HG03354 (cell line): ENCODE measurements around the gene SMAD7.

Experiments
- ATAC-seq: cut with Tn5 transposase; IDR thresholded peaks from one replicate; pipeline ENCODE4 v1.9.1; 2021; ENCODE audit warnings: mild to moderate bottlenecking; ENCODE audit not compliant: unreplicated experiment, poor library complexity, severe bottlenecking

The SMAD7 gene

DNA sequence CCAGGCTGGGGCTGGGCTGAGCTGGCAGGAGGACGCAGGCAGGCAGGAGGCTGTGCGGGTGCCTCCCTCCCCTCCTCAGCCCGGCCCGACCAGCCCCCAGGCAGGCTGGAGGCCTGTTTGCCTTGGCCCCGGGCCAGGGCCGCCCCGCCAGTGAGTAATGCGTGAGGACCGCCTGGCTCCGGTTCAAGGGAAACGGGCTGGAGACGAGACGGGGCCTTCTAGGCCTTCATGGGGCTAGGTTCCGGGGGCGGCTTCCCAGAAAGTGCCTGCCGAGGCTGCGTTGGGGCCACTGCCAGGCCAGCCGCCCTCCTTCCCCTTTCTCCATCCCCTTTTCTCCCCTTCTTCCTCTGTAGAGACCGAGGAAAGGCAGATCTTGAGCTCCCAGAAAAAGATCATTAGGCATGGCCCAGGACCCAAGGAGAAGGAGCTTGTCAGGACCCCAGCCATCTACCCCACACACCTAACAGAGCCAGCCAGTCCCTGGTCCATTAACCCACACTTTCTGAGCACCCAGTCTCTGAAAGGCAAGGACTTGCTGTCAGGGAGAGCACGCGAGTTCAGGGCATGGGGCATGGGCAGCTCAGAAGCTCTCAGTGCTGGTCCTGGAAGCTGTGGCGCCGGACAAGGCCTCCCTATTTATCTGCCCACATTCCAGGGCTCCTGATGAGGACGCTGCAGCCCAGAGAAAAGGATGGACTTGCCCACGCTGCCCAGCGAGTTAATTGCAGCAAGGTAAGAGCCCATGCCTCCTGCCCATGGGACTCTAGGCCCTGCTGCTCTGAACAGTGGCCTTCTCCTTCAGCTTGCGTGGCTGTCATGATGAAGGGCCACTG, 48.5 kb downstream of the SMAD7 start:
- ATAC-seq, result no peak

GRCh38 chr18:48901145-48902022, 49.4 kb downstream of the SMAD7 start:
- ATAC-seq, result no peak

- ATAC-seq, result no peak
These were observed 50.3 kb downstream of the SMAD7 start for GRCh38 chr18:48900469-48900868.

- no peak for ATAC-seq
These were observed 51.1 kb downstream of the SMAD7 start for GRCh38 chr18:48899558-48900174.

GRCh38 chr18:48898521-48898920, 52.2 kb downstream of the SMAD7 start:
- ATAC-seq, result no peak

DNA sequence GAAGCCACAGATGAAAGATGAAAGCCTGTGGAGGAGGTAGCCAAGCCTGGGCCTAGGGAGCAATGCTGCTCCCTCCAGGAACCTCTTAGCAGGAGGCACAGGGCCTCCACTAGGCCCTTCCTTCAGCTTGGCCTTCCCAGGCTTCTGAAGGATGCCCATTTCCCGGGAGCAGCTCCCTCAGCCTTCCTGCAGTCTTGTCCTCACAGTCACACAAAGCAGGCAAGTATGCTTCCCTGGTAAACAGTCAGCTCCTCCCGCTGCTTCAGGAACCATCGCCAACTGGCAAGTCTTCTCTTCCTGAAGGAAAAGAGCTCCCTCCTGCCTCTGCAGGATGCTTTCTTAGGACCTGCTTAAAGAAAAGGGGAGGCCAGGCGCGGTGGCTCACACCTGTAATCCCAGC, 53.2 kb downstream of the SMAD7 start:
- ATAC-seq, result no peak

DNA sequence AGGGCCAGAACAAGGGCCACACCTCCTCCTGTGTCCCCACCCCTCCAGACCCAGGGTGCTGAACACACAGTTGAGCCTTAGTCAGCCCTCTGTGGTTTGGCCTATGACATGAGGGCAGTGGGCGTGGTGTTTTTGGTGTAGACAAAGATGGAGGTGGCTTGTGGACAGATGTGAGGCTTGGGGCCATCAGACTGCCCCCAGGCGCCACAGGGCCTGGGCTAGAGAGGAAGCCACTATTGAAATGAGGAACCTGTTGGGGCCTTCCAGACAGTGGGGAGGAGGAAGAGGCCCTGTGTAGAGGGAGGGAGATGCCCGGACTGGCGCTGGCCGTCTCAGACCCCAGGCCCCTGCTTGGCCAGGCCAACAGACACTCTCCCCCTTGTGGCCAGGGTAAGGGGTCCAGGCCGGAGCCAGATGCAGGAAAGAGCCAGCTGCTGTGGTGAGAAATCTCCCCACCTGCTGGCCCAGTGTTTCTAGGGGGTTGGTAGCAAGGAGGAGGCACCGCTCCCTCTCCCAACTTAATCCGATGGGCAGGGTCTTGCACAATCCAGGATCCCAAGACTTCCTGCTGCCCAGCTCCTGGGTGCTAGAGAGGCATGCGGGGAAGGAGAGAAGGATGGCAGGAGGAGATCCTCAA, 53.8 kb downstream of the SMAD7 start:
- ATAC-seq, result no peak

- ATAC-seq, result no peak
These were observed 54.4 kb downstream of the SMAD7 start for GRCh38 chr18:48896326-48896874.

DNA sequence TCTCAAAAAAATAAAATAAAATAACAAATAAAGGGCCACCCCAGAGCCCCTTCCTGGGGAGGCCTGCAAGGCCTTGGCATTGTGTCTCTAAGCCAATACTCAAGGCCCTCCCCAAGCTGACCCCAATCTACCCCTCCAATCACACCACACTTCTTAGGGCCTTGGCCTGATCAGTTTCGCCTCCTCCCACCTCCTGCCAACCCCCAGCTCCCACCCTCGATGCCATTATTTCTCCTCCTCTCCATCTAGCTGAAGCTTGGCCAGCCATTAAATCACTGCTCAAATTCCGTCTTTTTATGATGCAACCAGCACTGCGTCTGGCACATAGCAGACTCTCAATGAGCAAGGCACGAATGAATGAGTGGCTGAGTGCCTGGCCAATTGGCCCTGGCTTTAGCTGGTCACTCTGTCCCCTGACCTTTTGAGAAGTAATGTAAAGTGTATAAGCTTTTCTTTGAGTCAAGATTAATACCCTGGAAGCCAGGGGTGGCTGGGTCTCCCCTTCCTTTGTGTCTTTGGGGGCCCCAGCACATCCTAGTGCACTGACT, 55.9 kb downstream of the SMAD7 start:
- no peak for ATAC-seq

DNA sequence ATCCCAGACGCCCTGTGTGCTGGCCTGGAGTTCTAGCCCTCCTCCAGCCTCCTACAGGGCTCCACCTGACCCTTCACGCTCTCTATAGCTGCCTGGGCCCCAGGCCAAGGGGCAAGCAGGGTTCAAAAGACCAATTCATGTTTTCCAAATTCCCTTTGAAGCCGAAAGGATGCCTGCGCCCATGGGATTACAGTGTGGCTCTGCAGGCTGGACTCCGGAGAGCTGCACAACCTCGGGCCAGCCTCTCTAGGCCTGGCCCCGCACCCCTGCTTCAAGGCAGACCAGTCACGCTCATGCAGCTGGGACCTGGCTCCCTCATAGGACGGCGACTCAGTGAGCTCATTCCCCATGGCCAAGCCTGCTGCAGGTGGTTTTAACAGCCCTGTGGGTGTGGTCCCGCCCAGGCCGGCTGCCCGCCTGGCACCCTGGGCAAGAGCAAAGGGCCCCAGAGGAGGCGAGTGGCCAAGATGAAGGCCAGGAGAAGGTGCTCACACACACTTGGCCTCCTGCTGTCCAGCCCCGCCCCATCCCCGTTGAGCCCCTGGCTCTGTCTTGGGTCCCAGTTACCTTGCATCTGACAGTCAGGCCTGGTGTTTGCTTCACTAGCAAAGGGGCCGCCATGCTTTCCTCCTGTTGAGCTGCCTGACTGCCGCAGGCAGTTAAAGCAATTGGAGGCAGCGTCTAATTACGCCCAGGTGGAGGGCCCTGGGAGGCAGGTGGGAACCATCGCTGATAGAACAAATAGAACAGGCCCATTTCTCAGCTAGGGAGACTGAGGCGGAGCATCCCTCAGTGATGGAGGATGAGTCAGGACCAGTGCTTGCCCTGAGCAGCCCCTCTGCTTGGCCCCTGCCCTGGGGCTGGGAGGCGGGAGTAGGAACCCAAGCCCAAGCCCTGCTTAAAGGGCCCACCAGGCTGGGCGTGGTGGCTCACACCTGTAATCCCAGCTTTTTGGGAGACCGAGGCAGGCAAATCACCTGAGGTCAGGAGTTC, 56.9 kb downstream of the SMAD7 start:
- no peak for ATAC-seq

DNA sequence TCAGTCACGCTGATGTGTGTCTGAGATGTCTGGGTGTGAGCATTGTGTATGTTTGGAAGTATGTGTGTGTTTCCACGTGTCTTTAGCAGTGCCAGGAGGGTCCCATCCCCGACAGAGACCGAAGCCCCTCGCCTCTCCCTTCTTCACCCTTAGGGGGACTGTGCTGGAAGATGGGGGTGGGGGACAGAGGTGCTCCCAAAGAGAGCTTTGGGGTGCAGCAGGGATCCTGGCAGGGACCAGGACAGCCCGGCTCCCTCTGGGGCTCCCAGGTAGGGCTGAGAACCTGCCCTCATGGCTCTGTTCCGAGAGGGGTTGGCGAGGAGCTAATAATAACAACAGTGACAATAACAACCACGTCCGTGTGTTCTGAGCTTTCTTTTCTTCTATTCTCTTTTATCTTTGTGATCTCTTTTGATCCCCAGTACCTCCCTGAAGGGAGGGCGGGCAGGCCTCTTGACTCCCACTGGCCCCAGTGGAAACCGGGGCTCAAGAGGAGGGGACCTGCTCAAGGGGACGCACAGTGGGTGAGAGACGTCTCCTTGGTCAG, 57.6 kb downstream of the SMAD7 start:
- ATAC-seq, result no peak

DNA sequence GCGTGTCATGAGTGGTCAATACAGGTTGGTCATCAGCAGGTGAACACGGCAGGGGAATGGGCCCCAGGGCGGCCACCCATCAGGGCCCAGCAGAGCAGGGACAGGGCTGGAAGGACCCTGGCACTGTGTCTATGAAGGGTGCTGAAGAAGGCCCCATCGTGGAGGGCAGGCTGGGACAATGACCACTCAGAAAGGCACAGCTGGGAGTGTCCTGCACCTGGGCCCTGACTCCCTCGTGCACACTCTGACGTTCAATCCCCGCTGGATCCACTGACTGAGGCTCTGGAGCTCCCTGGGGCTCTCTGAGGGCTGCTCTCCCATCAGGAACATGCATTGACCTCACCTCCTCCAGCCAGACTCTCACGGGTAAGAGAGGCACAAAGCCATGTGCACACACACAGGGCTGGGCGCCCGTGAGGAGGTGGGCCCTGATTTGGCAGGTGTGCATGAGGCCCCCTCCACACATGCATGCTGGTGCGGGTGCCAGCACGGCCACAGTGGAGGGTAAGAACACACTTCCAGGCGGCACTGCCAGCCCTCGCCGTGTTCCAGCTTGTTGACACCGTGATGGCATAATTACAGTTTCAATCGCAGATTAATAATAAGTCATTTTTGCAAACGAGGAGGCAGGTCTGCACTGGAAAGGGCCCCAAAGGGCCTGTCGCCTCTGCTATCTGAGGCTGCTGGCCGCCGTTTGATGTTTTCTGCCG, 58.5 kb downstream of the SMAD7 start:
- no peak for ATAC-seq

- ATAC-seq, result no peak
These were observed 59.0 kb downstream of the SMAD7 start for GRCh38 chr18:48891721-48892120.

DNA sequence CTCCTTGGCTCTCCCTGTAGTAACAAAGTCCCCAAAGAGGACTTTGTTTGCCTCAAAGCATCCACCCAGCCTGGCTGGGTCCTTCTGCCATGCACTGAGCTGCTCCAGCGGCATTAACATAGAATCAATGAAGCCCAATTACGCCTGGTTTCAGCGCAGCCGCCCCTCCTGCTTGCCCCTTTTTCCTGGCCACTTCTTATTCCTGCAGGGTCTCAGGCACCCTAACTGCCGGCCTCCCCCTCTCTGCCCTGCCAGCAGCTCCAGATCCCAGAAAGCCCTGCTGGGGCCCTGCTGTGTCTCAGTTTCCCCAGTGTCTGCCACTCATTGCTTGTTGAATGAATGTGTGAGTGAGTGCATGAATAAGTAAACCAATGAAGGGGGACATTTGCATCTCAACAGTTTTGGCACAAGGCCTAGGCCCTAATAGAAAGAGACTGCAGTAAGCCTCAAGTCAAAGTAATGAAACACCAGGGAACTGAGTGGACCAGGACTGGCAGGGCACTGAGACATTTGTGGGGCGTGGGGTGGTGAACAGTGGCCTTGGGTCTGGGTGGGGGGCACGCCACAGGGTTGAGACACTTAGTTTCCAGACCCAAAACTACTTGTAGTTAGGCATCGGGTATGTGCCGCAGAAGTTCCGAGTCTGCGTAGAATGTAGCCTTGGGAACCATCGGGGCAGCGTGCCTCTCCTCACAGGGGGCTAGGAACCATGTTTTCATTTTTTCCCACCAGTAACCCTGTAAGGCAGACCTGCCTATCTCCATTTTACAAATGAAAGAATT, 60.6 kb downstream of the SMAD7 start:
- no peak for ATAC-seq

DNA sequence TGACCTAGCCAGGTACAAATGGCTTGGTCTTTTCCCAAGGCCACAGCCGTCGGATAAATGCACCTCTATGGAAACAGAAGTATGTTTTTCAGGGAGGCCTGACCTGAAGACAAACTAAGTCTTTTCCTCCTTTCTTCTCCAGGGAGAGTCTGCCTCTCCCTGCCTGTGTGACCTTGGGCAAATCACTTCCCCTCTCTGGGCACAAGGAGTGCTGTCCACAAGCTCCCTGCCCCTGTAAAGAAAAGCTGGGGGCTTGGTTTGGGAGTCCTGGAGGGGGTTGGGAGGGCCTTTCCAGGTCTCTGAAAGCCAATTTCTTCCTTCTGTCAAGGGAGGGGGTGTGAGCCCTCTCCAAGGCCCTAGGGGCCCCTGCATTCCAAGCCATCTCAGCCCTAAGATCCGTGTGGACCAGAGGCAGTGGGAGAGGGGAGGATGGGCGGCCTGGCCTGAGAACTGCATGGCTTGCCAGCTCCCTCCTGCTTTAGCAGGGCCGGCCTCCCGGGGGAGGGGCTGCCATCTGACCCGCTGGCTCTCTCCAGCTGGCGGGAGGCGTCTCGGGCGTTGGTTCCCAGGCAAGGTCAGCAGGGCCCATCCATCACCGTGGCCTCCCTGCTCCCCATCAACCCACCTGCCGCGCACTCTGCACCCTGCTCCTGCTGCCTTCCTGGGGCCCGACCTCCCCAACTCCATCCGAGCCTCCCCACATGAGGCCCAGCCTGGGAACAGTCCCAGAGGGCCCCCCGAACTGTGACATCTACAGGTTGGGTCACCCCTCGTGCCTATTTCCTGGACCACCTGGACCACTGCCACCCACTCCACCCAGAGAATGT, 61.4 kb downstream of the SMAD7 start:
- ATAC-seq, result no peak

- no peak for ATAC-seq
These were observed 62.0 kb downstream of the SMAD7 start for GRCh38 chr18:48888773-48889080.
